Measurements from ENCODE around the gene DEDD. TPM values are rescaled to one million over a fixed set of nuclear protein-coding genes. Genes with fewer than 3 reads are reported as not detected.

DEDD gene
- total and polyA plus RNA-seq, 2 of the 13 experiments (the other 11 are each of a cell fraction or from before 2014, with no cell fraction given): 12.6 to 27.8 TPM

DNA sequence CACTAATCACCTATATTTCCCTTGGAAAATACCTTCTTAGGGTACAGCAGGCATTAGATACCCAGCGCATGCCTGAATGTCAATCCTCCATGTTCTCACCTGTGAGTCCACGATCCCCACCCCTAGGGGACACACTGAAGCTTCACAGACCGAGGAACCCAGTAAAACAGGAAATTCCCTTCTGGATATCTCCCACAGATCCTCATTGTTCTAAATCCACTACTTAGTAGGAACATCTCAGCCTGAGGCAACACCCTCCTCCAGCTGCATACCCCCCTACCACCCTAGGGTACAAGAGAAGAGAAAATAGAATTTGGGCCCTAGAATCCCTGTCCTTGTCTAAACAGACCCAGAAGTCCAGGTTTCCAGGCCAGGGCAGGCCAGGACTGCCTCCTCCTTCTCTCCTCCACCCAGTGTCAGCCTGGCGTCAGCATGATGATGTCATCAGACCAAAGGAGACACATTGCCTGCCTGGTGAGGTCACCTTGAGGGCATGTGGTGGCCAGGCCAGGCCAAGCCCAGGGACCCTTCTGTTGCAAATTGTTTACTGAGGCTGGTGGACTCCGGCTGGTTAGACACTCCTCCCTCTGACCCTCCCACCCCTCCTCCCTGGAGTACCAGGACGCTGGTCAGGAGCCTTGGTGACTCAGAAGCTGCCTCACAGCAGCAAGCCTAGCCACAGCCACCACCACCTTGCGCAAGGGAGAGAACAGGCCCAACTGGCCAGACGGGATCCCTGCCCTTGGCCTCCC lies 49.3 kb downstream of the DEDD start (continued):
- TF ChIP-seq, protein P1, sequence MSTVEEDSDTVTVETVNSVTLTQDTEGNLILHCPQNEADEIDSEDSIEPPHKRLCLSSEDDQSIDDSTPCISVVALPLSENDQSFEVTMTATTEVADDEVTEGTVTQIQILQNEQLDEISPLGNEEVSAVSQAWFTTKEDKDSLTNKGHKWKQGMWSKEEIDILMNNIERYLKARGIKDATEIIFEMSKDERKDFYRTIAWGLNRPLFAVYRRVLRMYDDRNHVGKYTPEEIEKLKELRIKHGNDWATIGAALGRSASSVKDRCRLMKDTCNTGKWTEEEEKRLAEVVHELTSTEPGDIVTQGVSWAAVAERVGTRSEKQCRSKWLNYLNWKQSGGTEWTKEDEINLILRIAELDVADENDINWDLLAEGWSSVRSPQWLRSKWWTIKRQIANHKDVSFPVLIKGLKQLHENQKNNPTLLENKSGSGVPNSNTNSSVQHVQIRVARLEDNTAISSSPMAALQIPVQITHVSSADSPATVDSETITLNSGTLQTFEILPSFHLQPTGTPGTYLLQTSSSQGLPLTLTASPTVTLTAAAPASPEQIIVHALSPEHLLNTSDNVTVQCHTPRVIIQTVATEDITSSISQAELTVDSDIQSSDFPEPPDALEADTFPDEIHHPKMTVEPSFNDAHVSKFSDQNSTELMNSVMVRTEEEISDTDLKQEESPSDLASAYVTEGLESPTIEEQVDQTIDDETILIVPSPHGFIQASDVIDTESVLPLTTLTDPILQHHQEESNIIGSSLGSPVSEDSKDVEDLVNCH (CRISPR knock-in tag; IDR thresholded peaks at IDR 0.05): no peak
- TF ChIP-seq FOXA1 (IDR thresholded peaks at IDR 0.05): no peak
- TF ChIP-seq FOXA1 (CRISPR knock-in tag; IDR thresholded peaks at IDR 0.05): 0 out of 2 replicates have a peak, but pooled peaks have one; percentile 12
- TF ChIP-seq ZNF878 (CRISPR knock-in tag; IDR thresholded peaks at IDR 0.05): no peak
- peak; percentile 19; the same call in 1 of the 2 replicates for TF ChIP-seq KDM2A (CRISPR knock-in tag; IDR thresholded peaks at IDR 0.05; ENCODE audit: borderline replicate concordance, low read depth)
- peak; percentile 96 for TF ChIP-seq ATF7 (IDR thresholded peaks at IDR 0.05)
- TF ChIP-seq ATF7 (CRISPR knock-in tag; IDR thresholded peaks at IDR 0.05): 0 out of 2 replicates have a peak, but pooled peaks have one; percentile 46
- no peak for TF ChIP-seq CAMTA2 (CRISPR knock-in tag; IDR thresholded peaks at IDR 0.05; ENCODE audit: borderline replicate concordance)
- TF ChIP-seq NFIC (IDR thresholded peaks at IDR 0.05; ENCODE audit: low read length): no peak
- no peak for TF ChIP-seq PHF21A (CRISPR knock-in tag; IDR thresholded peaks at IDR 0.05)
- TF ChIP-seq SAP130 (CRISPR knock-in tag; IDR thresholded peaks at IDR 0.05; ENCODE audit: low read depth): 0 out of 2 replicates have a peak, but pooled peaks have one; percentile 27
- no peak for TF ChIP-seq ZNF225 (CRISPR knock-in tag; IDR thresholded peaks at IDR 0.05)
- peak; percentile 51; the same call in 1 of the 2 replicates for TF ChIP-seq CREM (IDR thresholded peaks at IDR 0.05)
- TF ChIP-seq CREM (CRISPR knock-in tag; IDR thresholded peaks at IDR 0.05): no peak
- TF ChIP-seq DNMT3B (CRISPR knock-in tag; conservative IDR thresholded peaks at IDR 0.05): 0 out of 2 replicates have a peak, but pooled peaks have one; percentile 44
- TF ChIP-seq, protein P2, sequence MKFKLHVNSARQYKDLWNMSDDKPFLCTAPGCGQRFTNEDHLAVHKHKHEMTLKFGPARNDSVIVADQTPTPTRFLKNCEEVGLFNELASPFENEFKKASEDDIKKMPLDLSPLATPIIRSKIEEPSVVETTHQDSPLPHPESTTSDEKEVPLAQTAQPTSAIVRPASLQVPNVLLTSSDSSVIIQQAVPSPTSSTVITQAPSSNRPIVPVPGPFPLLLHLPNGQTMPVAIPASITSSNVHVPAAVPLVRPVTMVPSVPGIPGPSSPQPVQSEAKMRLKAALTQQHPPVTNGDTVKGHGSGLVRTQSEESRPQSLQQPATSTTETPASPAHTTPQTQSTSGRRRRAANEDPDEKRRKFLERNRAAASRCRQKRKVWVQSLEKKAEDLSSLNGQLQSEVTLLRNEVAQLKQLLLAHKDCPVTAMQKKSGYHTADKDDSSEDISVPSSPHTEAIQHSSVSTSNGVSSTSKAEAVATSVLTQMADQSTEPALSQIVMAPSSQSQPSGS (CRISPR knock-in tag; IDR thresholded peaks at IDR 0.05): no peak
- no peak for TF ChIP-seq TEAD2 (CRISPR knock-in tag; IDR thresholded peaks at IDR 0.05)
- peak; percentile 91 for TF ChIP-seq ZNF12 (CRISPR knock-in tag; IDR thresholded peaks at IDR 0.05)
- TF ChIP-seq, protein P3, sequence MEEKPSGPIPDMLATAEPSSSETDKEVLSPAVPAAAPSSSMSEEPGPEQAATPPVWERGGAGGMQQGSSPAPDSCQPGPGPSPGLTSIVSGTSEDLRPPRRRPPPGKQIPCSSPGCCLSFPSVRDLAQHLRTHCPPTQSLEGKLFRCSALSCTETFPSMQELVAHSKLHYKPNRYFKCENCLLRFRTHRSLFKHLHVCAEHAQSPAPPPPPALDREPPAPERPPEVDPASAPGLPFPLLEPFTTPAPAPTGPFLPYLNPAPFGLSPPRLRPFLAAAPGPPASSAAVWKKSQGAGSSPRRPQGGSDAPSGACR (CRISPR knock-in tag; IDR thresholded peaks at IDR 0.05): no peak
- TF ChIP-seq, protein P4, sequence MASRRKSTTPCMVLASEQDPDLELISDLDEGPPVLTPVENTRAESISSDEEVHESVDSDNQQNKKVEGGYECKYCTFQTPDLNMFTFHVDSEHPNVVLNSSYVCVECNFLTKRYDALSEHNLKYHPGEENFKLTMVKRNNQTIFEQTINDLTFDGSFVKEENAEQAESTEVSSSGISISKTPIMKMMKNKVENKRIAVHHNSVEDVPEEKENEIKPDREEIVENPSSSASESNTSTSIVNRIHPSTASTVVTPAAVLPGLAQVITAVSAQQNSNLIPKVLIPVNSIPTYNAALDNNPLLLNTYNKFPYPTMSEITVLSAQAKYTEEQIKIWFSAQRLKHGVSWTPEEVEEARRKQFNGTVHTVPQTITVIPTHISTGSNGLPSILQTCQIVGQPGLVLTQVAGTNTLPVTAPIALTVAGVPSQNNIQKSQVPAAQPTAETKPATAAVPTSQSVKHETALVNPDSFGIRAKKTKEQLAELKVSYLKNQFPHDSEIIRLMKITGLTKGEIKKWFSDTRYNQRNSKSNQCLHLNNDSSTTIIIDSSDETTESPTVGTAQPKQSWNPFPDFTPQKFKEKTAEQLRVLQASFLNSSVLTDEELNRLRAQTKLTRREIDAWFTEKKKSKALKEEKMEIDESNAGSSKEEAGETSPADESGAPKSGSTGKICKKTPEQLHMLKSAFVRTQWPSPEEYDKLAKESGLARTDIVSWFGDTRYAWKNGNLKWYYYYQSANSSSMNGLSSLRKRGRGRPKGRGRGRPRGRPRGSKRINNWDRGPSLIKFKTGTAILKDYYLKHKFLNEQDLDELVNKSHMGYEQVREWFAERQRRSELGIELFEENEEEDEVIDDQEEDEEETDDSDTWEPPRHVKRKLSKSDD (CRISPR knock-in tag; IDR thresholded peaks at IDR 0.05; ENCODE audit: low read depth): peak; percentile 73; the same call in 1 of the 2 replicates
- TF ChIP-seq, protein P5, sequence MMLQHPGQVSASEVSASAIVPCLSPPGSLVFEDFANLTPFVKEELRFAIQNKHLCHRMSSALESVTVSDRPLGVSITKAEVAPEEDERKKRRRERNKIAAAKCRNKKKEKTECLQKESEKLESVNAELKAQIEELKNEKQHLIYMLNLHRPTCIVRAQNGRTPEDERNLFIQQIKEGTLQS (CRISPR knock-in tag; IDR thresholded peaks at IDR 0.05): peak; percentile 62; the same call in 1 of the 2 replicates
- TF ChIP-seq FOSL2 (CRISPR knock-in tag; IDR thresholded peaks at IDR 0.05): peak; percentile 89

Measured in HepG2 (cell line).